K562 (cell line): ENCODE data around the gene MTRF1L.

ENCODE experiments used
- CEBPB ChIP-seq: fragments of 450-650 bp; IDR thresholded peaks from 2 replicates; pipeline ENCODE4 v1.6.1; 2016; ENCODE audit warnings: missing genetic modification characterization, missing compliant biosample characterization
- CTCF ChIP-seq, 3 experiments: IDR thresholded peaks in 2 of 3; conservative IDR thresholded peaks in 1 of 3; 2 replicates each; pipeline ENCODE4 v1.5.1; 2011 to 2012; ENCODE audit warnings: low read length in 3 of 3, mild to moderate bottlenecking in 3 of 3, control low read depth in 2 of 3, improper control_type of control experiment in 1 of 3, inconsistent platforms in 1 of 3, low read depth in 1 of 3, mixed read lengths in 1 of 3, moderate library complexity in 1 of 3; ENCODE audit not compliant: insufficient read depth in 2 of 3
- E2F8 ChIP-seq: fragments of 450-650 bp; IDR thresholded peaks from 2 replicates; pipeline ENCODE4 v1.7.1; 2018; ENCODE audit warnings: mild to moderate bottlenecking, low read depth; ENCODE audit not compliant: partially characterized antibody
- ELK1 ChIP-seq: sonication (generic); formaldehyde crosslinking; IDR thresholded peaks from 2 replicates; pipeline ENCODE4 v1.8.1; 2022; ENCODE audit warnings: missing genetic modification reagents
- MNT ChIP-seq, 2 experiments: fragments of 450-650 bp; conservative IDR thresholded peaks; 2 replicates each; pipeline ENCODE4 v1.6.1; 2017; ENCODE audit warnings: mild to moderate bottlenecking in 2 of 2, moderate library complexity in 2 of 2
- MYBL2 ChIP-seq, 2 experiments: fragments of 450-650 bp in 1 of 2; sonication (generic) in 1 of 2; formaldehyde crosslinking in 1 of 2; IDR thresholded peaks; 2 replicates each; pipeline versions ENCODE4 v1.6.1 to v1.8.1; 2017 to 2022; ENCODE audit warnings: borderline replicate concordance in 1 of 2, inconsistent platforms in 1 of 2, low read depth in 1 of 2, mild to moderate bottlenecking in 1 of 2, missing genetic modification reagents in 1 of 2, moderate library complexity in 1 of 2
- NRF1 ChIP-seq, 2 experiments: fragments of 450-650 bp; IDR thresholded peaks in 1 of 2; conservative IDR thresholded peaks in 1 of 2; 2 replicates each; pipeline ENCODE4 v1.6.1; 2014; ENCODE audit warnings: mild to moderate bottlenecking in 2 of 2
- SP1 ChIP-seq: sonication (generic); formaldehyde crosslinking; IDR thresholded peaks from 2 replicates; pipeline ENCODE4 v1.8.1; 2022; ENCODE audit warnings: mild to moderate bottlenecking, missing genetic modification reagents
- ZFP1 ChIP-seq: fragments of 450-650 bp; formaldehyde crosslinking; IDR thresholded peaks from 2 replicates; pipeline ENCODE4 v1.4.0; 2020; ENCODE audit warnings: mild to moderate bottlenecking, mixed read lengths
- ZNF274 ChIP-seq: IDR thresholded peaks from 2 replicates; pipeline ENCODE4 v1.6.1; 2011; ENCODE audit warnings: low read depth, mild to moderate bottlenecking, low read length, moderate library complexity, borderline replicate concordance
- ZNF75A ChIP-seq: fragments of 450-650 bp; formaldehyde crosslinking; IDR thresholded peaks from 2 replicates; pipeline ENCODE4 v1.4.0; 2020; ENCODE audit warnings: mild to moderate bottlenecking

- TF ChIP-seq ZNF75A (CRISPR knock-in tag) (no peak), ZNF274 (no peak), MNT (conservative IDR thresholded peaks at IDR 0.05) (no peak), ELK1 (no peak), MYBL2 (IDR thresholded peaks at IDR 0.05; ENCODE audit: low read depth) (no peak), MYBL2 (CRISPR knock-in tag; IDR thresholded peaks at IDR 0.05; ENCODE audit: borderline replicate concordance) (no peak), ZFP1 (no peak), CTCF (IDR thresholded peaks at IDR 0.05 in 2 of 3, conservative IDR thresholded peaks at IDR 0.05 in 1 of 3; ENCODE audit: insufficient read depth in 2 of 3, low read depth in 1 of 3, low read length in 3 of 3) (no peak), NRF1 (conservative IDR thresholded peaks at IDR 0.05 in 1 of 2, IDR thresholded peaks at IDR 0.05 in 1 of 2) (no peak), SP1 (CRISPR knock-in tag) (no peak), E2F8 (no peak), CEBPB (tag) (no peak)
These were observed 50.5 kb downstream of the MTRF1L start for GRCh38 chr6:152952045-152952444.
